UCSD-AML1 (cell line): ENCODE data around the gene CTDSP1.

Experiments used
- DNase-seq: peaks from one replicate; lab custom pipeline; 2025; ENCODE audit not compliant: unreplicated experiment; lab: John Stamatoyannopoulos, UW

The CTDSP1 gene

GRCh38 chr2:218382785-218383184 is 16.9 kb upstream of the CTDSP1 start:
- DNase-seq, result no peak

- no peak for DNase-seq
Measured at GRCh38 chr2:218383892-218384519, 15.7 kb upstream of the CTDSP1 start.

- no peak for DNase-seq
Measured at GRCh38 chr2:218384975-218385374, 14.7 kb upstream of the CTDSP1 start.

- no peak for DNase-seq
Measured at GRCh38 chr2:218386505-218387368, 12.9 kb upstream of the CTDSP1 start.

GRCh38 chr2:218387369-218388194 is 12.1 kb upstream of the CTDSP1 start:
- no peak for DNase-seq

GRCh38 chr2:218389333-218390150 is 10.1 kb upstream of the CTDSP1 start:
- DNase-seq, result no peak

GRCh38 chr2:218391202-218391601 is 8.5 kb upstream of the CTDSP1 start:
- DNase-seq, result no peak

GRCh38 chr2:218392459-218392858 is 7.2 kb upstream of the CTDSP1 start:
- no peak for DNase-seq

- no peak for DNase-seq
Measured at GRCh38 chr2:218392891-218393462, 6.7 kb upstream of the CTDSP1 start.

GRCh38 chr2:218393750-218394290 is 5.8 kb upstream of the CTDSP1 start:
- peak; percentile 51 for DNase-seq

GRCh38 chr2:218394298-218395089 is 5.2 kb upstream of the CTDSP1 start:
- DNase-seq, result no peak

GRCh38 chr2:218395090-218395444 is 4.6 kb upstream of the CTDSP1 start:
- no peak for DNase-seq

- no peak for DNase-seq
Measured at GRCh38 chr2:218395456-218395825, 4.2 kb upstream of the CTDSP1 start.

- DNase-seq, result peak; percentile 99
Measured at GRCh38 chr2:218395826-218396687, 3.6 kb upstream of the CTDSP1 start.

GRCh38 chr2:218396688-218397462 is 2.8 kb upstream of the CTDSP1 start:
- peak; percentile 87 for DNase-seq

GRCh38 chr2:218397463-218397819 is 2.2 kb upstream of the CTDSP1 start:
- DNase-seq, result no peak

- peak; percentile 90 for DNase-seq
Measured at GRCh38 chr2:218397820-218398436, 1.7 kb upstream of the CTDSP1 start.
